ENCODE data around the gene TRPV5.

TRPV5 gene

DNA sequence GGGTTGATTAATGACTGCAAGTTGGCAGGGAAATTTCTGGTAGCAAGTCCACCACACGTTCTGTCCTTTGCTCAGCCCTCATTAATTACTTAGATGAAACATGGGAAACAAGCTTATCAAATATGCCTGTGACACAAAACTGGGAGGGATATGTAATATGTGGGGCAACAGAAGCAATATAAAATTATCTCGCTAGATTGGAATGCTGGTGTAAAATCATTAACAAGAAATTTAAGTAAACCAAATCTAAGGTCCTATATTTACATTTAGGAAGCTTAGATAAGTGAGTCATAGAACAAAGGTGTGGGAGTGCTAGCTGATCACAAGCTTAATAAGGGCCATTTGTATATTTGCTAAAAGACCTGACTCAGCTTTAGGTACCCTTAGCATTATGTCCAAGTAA, 23.5 kb downstream of the TRPV5 start:
- no peak for DNase-seq

DNA sequence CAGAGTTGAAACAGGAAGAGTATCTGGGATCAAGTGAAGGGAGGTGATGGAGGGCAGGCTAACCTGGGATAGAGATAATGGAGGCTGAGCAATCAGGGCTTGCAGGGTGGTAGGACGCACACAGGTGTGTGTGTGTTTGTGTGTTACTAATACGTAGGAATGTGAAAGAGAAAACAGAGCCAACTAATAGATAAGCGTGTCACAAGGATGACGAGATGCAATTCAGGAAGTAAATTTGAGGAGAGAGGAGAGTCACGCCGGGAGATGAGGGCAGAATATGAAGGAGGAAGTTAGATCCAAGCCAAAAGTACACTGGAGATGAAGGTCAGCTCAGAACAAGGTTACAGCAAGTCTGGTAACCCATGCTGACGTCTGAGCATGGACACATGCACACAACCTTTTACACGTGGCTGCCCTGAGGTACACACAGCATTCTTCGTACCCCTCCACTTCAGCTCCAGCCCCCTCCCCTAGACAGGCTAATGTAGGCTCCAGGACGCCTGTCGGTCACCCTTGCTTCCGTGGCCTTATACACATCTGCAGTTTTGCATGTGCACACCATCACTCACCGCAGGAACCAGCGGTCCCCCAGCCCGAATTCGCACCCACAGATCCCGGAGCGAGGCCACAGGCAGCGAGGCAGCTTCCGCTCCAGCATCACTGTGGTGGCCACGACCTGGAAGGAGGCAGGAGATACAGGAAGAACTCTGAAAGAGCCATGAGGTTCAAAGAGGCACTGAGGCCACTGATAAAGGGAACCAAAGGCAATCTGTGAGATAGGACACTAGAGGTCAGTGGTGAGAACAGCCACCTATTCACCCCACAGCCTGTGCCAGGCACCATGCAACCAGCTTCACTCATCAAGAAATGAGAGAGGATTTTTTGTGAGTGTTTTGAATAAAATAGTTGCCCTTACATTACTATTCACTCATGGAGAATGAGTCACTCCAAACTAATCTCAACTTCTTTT, 24.3 kb downstream of the TRPV5 start:
- DNase-seq = peak in 1 of 56 donors; percentile 1

DNA sequence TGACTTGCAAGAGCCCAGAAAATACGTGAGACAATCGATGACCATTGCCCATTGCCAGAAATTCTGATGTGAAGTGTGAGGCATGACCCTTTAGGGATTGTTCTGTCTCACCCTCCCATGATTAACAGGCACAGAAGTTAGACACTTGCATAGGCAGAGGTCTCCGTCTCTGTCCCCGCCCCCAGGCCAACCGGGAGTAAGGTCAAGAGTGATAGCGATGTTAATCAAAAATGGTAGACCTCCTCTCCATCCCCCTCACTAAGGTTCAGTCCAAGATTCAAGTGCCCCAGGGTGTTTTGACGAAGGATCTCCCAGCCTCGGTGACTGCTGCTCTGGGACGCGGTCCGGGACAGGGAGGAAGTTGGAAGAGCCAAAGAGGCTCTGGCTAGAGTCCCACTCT, 25.3 kb downstream of the TRPV5 start:
- no peak for DNase-seq

DNA sequence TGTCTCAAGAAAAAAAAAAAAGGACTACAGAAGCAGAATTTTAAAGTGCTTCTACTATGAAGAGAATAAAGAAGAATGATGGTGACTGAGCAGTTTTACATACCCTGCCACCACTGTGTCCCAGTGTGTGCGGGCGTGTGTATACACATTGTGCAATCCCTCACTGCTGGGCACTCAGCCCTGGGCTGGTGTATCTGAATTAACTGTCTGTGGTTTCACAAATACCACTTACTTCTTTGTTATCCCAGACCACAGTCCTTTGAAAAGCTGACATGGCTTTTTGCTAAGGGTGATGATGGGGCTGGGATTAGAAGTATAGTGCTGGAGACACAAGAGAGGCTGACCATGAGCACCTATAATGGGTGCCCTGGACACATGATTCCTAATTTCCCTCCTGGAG, 26.9 kb downstream of the TRPV5 start:
- DNase-seq = no peak

DNA sequence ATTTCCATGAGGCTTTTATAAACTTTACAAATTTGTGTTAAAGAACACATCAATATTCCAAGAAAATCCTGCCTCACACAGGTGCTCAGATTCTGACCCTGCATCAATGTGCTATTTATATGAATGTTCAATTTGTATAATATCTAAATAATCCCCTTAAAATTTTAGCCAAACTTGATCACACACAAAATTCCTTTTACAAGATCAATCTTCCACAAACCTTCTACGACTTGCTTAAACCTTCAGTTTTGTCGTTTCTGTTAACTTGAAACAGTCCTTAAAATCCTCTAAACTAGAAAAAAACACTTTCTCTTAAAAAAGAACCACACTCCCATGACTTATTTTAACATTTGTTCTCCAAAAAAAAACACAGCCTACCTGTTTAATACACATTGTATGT, 27.8 kb downstream of the TRPV5 start:
- no peak for DNase-seq

DNA sequence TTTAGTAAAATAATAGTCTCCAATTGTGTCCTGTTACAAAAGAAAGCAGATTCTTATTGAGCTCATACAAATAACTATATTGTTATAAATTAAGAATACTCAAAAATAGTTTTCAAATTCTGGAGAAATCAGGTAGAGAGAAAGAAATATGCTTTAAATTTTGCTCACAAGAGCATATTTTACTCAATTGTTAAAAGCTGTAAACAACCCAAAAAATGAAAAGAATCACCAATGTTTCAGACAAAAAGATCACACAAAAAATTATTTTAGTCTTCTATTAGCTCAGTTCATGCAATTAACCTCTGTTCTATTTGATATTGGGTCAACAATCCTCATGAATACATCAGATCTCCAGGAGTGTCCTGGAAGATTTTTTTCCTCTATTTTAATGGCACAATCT, 29.4 kb downstream of the TRPV5 start:
- no peak for DNase-seq

DNA sequence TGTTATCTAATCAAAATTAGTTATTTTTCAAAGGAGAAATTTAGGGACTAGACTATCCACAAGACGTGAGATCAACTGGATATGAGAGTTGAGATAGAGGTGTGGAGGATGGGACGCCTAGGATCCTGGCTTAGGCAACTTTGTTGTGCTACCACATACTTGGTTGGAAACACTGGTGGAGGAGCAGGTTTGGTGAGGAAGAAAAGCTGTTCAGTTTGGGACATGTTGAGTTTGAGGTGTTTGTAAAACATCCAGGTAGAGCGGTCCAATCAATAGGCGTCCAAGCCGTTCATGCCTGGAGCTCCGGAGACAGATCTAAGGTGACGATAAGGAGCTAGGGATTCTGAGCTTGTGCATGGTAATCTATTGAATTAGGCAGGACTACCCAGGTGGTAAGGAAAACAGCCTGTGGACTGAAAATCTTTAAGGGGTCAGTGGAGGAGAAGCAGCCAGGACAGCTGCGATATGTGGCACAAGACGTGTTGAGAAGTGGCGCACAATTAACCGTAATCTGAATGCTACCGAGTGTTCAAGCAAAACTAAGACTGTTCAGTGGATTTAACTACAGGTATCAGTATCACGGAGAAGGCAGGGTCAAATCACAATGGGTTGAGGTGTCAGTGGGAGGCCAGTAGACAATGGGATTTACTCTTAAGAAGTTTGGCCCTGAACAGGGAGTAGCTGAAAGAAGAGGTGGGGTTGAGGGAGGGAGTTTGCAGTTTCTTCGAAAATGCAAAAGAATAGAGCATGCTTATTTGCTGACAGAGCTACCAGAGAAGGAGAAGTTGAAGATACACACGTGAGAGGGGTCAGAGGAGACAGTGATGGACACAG, 31.9 kb downstream of the TRPV5 start:
- DNase-seq = no peak

DNA sequence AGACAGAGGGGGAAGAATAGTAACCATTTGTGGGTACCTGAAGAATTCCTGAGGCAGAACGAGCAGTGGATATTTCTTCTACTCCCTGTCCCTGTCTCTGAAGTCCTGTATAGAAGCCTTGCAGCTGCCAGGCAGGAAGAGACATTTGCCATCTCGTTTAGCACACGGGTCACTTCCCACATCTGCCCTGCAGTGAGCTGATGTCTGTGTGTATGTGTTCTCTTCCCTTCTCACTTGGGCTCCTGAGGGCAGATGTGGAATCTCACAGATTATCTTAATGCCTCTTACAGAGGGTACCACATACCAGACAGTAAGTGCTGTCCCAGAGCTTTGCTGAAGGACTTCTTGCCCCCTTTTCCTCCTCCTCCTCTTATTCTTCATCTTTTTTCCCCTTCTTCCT, 33.9 kb downstream of the TRPV5 start:
- no peak for DNase-seq

DNA sequence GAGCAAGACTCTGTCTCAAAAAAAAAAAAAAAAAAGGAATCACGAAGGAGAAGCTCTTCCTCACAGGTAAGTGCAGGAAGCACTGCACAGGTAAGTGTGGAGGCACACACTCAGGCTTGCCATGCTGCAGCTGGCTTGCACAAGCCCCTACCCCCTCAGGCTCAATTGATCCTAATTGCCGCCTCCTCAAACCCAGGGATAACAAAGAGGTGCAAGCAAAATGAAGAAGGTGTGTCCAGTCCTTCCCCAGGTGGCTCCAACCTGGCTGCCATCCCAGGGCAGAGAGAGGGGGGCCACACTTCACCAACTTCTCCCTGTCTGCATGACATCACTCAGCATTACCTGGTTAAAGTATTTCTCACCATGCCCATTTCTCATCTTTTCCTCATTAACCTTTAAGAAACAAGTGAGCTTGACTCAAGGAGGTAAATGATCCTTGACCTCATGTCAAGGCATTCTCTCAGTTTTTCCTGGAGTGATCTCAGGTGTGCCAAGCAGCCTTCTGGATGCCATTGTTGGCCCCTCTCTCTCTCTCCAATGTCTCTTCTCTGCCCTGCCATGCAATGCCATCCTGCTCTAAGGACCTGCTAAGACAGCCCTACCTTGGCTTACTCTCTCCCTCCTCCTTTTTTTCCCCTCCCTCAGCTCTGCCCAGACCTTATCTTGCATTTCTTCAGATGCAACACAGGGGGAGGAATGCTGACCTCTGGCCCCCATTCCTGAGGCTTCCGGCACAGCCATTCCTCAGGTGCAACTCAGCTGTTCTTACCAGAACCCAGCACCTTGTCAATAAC, 35.0 kb downstream of the TRPV5 start:
- no peak for DNase-seq

DNA sequence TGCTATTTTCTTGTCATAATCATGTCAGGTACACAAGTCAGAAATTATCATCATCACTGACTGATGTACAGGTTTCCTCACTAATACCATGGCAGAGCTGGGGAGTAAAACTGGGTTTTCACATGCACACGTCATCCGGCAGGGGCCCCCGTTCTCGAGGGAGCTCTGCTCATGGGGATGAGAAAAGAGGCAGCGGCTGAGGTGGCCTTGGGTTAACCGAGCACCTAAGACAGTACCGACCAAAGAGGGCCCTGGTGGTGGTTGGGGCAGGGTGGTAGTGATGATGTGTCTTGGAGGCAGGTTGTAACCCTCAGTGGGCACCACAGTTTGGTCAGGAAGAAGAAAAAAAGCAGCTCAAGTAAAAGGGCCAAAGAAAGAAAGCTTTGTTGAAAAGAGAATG, 35.9 kb downstream of the TRPV5 start:
- no peak for DNase-seq

DNA sequence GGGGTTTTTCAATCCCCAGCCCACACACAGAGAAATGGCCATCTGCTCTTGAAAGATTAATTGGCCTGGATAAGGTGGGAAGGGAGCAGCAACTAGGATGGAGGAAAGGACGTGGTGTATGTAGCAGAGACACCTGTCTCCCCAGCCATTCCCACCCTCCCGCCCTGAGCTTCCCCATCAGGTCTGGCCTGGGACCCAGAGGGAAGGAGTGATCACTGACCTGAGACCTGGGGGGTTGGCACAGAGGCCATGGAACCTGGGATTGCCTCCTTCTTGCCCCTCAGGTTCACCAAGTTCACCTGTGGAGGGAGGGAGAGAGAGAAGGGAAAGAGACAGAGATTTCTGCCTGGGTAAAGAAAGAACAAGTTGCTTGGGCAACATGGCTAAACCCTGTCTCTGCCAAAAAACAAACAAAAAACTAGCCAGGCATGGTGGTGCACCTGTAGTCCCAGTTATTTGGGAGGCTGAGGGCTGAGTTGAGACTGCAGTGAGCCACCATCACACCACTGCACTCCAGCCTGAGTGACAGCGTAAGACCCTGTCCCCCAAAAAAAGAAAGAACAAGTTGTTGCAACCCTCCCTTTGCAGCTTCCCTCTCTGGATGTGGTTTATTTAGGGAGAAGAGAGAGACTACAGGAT, 36.7 kb downstream of the TRPV5 start:
- no peak for DNase-seq

DNA sequence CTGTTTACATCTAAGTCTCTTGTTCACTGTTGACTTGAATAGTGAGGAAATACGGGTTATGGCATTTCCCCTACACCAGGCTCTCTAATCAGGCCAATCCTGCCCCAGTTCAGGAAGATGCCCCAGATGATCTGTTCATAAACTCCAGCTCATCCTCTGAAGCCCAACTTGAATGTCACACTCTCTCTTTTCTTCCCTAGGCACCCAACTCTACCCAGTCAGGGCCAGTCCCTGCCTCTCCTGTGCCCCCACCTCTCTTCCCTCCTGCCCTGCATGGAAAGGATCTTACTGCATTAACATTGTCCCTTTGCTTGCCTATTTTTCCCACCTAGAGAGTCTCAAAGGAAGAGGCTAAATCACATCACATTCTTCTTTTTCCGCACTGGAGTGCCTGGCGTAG, 37.4 kb downstream of the TRPV5 start:
- no peak for DNase-seq

DNA sequence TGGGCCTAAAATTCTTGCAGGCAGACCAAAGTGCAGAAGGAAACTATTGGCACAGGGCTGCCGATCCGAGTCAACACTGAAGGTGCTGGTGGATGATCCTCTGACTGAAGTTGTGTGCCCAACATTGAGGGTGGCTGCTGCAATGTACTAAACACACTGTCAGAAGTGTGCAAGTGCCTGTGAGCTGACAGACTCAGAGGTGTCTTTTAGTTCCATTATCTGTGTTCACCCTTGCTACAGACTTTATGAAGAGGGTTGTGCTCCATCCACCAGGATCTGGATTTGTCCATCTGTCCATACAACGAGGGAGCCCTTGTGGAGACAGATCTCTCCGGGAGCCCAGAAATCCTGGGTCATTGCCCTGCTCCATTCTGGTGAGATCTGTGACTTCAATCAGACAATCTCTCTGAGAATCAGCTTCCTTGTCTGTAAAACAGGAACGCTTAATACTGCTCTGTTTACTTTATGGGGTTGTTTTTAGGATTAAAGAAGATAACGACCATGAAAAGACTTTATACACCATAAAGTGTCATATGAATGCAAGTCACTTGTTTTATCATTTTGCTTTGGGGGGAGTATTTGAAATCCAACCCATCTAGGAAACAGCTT, 38.5 kb downstream of the TRPV5 start:
- DNase-seq = no peak

DNA sequence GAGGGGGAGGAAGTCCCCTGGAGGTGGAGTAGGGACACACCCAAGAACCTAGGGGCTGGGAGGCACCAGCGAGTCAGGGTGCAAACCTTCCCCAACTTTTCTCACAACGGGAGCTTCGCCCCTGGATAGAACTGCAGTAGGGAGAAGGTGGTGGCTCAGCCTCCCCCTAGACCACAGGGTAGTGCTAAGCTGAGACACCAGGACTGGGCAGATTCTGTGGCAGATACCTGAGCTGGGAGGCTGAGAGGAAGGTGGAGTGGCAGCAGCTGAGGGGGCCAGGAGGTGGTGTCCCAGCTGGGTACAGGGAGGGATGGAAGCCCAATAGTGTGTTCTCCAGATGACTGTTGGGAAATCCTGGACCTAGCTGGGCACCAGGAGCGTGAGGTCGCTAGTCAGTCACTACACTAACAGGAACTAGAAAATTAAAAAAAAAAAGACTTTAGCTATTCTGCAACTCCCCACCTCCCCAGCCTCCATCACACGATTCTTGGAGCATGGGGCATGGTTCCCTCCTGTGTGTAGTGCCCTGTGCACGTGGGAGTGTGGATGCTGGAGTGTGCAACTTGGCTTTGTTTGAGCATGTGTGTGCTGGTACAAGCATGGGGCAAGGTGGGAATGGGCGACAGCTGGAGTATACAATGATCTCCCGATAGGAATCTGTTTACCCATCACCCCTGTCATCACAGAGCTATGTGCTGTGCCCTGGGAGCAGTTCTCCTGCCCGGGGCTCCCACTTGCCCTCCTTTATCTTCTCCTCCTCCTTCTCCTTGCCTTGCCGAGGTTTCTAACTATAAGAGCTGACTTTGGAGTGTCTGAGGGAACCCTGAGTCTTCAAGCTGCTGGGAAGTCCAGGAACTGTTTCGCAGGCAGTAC, 39.2 kb downstream of the TRPV5 start:
- DNase-seq = no peak

DNA sequence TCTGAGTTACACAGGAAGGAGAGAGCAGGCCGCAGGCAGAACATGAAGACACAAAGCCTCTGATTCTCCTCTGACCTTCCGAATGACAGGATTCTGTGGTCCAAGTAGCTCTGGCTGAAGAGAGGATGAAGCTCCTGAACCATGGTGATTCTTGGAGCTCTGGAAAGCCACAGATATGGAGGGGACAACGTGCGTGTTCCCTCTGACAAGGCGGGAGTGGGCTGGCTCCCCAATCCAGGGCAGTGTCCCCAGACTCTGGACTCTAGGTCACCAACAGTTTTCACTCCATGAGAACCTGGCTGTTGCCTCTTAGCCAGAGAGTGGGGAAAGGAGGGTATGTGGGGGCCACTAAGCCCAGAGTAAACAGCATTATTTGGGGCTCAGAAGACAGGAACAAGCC, 40.6 kb downstream of the TRPV5 start:
- no peak for DNase-seq

DNA sequence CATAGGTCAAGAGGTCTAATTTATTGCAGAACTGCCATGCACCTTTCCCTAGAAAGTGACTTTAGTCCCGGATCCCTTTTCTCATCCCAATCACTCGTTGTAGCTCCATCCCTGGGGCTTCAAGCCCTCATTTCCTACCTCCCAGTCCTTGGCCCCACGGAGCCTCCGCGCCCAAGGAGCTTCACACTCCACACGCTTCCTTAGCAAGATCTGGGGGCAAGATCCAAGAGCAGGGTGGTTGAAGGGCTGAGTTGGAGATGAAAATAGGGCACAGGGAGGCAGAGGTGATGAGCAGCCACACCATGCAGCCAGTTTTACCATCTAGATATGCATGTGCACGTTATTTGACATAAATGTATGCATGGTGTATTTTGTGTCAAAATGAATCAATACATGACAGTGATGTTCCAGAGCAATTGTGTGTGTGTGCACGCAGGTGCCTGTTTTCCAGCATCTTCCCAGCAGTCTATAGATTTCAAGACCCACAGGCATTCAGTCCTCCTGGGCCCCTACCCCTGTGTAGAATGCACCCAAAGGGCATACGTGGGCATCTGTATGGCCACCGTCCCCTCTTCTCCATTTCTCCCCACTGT, 42.0 kb downstream of the TRPV5 start:
- DNase-seq = no peak

DNA sequence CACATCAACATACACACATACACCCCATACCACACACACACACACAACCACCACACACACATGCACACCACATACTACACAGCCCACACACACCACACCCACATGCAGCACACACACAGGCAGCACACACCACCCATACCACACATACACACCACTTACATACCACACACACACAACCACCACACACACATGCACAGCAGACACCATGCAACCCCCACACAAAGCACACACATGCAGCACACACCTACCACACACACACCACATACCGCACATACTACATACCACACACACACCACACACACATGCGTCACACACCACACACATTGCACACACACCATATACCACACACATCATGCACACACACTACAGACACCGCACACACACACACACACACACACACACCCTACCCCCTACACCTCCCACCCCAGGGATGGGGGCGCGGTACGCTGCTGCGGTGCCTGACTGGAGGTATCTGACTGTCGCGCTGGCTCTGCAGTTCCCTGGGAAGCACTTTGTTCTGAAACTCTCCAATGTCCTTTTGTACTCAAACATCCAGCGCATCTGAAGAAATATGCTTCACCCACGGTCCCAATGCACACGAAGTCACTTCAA, 42.6 kb downstream of the TRPV5 start:
- no peak for DNase-seq

DNA sequence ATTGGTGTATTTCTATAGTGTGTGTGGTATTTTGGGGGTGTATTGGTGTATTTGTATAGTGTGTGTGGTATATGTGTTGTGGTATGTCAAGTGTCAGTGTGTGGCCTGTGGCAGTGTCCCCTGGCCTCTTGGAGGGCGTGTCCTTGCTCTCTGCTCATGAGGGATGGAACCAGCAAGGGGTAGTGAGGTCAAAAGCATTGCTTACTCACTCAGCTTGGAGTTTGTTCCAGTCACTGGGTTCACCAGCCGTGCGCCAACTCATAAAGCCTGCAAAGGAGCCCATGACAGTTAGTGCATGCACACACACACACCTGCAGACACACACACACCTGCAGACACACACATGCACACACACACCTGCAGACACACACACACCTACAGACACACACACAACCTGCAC, 43.7 kb downstream of the TRPV5 start:
- no peak for DNase-seq
